ENCODE results near the gene ST6GALNAC4. TPM values are rescaled to one million over a fixed set of nuclear protein-coding genes. Genes with fewer than 3 reads are reported as not detected.

The ST6GALNAC4 gene
- polyA plus RNA-seq, 1 donor (not counting 4 experiments of a cell fraction or from before 2014, with no cell fraction given), result 5.8 TPM

DNA sequence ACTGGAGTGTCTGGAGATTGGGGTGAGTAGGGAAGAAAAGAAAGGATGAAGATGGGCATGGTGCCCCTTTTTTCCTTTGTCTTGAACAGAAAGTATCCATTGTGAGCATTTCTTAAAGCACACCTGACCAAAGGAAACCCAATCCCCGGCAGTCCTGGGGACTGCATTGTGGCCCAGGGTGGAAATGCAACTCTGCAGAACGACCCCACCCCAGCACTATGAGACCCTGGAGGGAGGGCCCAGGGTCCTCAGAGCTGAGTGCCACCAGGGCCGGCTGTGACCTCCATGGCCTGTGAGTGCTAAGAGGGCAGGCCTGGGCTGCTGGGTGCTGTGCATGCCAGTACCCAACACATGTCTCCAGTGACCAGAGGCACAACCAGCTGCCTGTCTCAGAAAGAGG is 45.4 kb upstream of the ST6GALNAC4 start:
- no peak overlapping the region for H3K27ac ChIP-seq (ENCODE audit: control insufficient read depth, insufficient read depth, low read length)

DNA sequence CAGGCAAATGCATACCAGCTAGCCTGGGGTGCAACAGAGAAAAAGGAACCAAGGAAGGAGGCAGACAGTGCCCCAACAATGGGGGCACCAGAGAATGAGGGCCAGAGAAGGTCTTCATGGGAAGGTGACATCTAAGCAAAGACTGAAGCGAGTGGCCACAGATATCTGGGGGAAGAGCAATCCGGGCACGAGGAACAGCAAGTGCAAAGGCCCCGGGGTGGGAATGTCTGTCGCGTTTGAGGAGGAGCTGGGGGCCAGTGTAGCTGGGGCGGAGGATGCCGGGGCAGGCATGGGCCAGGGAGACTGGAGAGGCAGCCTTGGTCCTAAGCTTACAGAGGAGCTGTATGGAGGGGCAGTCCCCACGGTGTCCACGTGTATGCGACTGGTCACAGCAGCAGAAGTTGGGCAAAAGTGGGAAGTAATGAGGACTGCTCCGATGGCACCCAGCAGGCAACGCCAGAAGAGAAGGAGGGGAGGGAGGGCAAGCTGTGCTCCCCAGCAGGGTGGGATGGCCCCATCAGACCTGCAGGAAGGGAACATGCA is 44.8 kb upstream of the ST6GALNAC4 start:
- dilution Hi-C loops (cut with MboI; ENCODE audit: extremely low pct_ligation_motif_present, low sequenced_read_pairs), result no loop called here
- no peak overlapping the region for H3K4me3 ChIP-seq (ENCODE audit: control insufficient read depth in 2 of 3, extremely low read depth in 1 of 3, insufficient read depth in 2 of 3, low read depth in 1 of 3, low read length in 3 of 3)
- H3K27ac ChIP-seq (ENCODE audit: control insufficient read depth, insufficient read depth, low read length), result no peak overlapping the region
- H3K79me2 ChIP-seq (ENCODE audit: control insufficient read depth, insufficient read depth, low read length), result no peaks in the 10 kb centered on the region
- peaks cover 0 to 3% of the 10 kb centered on the region in 2 experiments for H3K36me3 ChIP-seq (ENCODE audit: control insufficient read depth in 2 of 2, extremely low read depth in 1 of 2, insufficient read depth in 2 of 2, low read length in 2 of 2)
- H3K4me2 ChIP-seq (ENCODE audit: control insufficient read depth, extremely low read depth, insufficient read depth, low read depth, low read length), result no peak overlapping the region
- no peak overlapping the region for H3K9ac ChIP-seq (ENCODE audit: control insufficient read depth, extremely low read depth, insufficient read depth, low read length)
- H3K9me1 ChIP-seq (ENCODE audit: control insufficient read depth, extremely low read depth, insufficient read depth, low read length), result no peaks in the 10 kb centered on the region
- no peaks in the 10 kb centered on the region for H3K27me3 ChIP-seq (ENCODE audit: control insufficient read depth, extremely low read depth, insufficient read depth, low read length)
- no peak for DNase-seq (ENCODE audit: low read depth, low spot score)
- peaks cover 32% of the 10 kb centered on the region for H3K4me1 ChIP-seq (ENCODE audit: control insufficient read depth, extremely low read depth, insufficient read depth, low read length)
- no peak for FAIRE-seq
- no peaks in the 10 kb centered on the region for H3K9me3 ChIP-seq (ENCODE audit: control insufficient read depth, low read depth, low read length)
- TF ChIP-seq EZH2 (IDR thresholded peaks at IDR 0.05; ENCODE audit: low read length), result no peak
- TF ChIP-seq, protein P1, sequence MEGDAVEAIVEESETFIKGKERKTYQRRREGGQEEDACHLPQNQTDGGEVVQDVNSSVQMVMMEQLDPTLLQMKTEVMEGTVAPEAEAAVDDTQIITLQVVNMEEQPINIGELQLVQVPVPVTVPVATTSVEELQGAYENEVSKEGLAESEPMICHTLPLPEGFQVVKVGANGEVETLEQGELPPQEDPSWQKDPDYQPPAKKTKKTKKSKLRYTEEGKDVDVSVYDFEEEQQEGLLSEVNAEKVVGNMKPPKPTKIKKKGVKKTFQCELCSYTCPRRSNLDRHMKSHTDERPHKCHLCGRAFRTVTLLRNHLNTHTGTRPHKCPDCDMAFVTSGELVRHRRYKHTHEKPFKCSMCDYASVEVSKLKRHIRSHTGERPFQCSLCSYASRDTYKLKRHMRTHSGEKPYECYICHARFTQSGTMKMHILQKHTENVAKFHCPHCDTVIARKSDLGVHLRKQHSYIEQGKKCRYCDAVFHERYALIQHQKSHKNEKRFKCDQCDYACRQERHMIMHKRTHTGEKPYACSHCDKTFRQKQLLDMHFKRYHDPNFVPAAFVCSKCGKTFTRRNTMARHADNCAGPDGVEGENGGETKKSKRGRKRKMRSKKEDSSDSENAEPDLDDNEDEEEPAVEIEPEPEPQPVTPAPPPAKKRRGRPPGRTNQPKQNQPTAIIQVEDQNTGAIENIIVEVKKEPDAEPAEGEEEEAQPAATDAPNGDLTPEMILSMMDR (optimal IDR thresholded peaks at IDR 0.05 in 1 of 3, IDR thresholded peaks at IDR 0.05 in 1 of 3, conservative IDR thresholded peaks at IDR 0.05 in 1 of 3; ENCODE audit: extremely low read depth in 1 of 3, insufficient read depth in 2 of 3, low read length in 3 of 3), result no peak
- H2AFZ ChIP-seq (ENCODE audit: control insufficient read depth, low read length), result no peak overlapping the region
- H4K20me1 ChIP-seq (ENCODE audit: control insufficient read depth, extremely low read depth, insufficient read depth, low read length), result no peaks in the 10 kb centered on the region

More for the DNA sequence above, 45.4 kb upstream of the ST6GALNAC4 start:
- no peak overlapping the region for H3K4me3 ChIP-seq (ENCODE audit: control insufficient read depth in 2 of 3, extremely low read depth in 1 of 3, insufficient read depth in 2 of 3, low read depth in 1 of 3, low read length in 3 of 3)
- TF ChIP-seq, protein P1 (optimal IDR thresholded peaks at IDR 0.05 in 1 of 3, IDR thresholded peaks at IDR 0.05 in 1 of 3, conservative IDR thresholded peaks at IDR 0.05 in 1 of 3; ENCODE audit: extremely low read depth in 1 of 3, insufficient read depth in 2 of 3, low read length in 3 of 3), result no peak
- no peak for TF ChIP-seq EZH2 (IDR thresholded peaks at IDR 0.05; ENCODE audit: low read length)
- H3K9ac ChIP-seq (ENCODE audit: control insufficient read depth, extremely low read depth, insufficient read depth, low read length), result no peak overlapping the region
- H3K9me3 ChIP-seq (ENCODE audit: control insufficient read depth, low read depth, low read length), result no peaks in the 10 kb centered on the region
- H3K79me2 ChIP-seq (ENCODE audit: control insufficient read depth, insufficient read depth, low read length), result peaks cover 4% of the 10 kb centered on the region
- H4K20me1 ChIP-seq (ENCODE audit: control insufficient read depth, extremely low read depth, insufficient read depth, low read length), result no peaks in the 10 kb centered on the region
- H3K27me3 ChIP-seq (ENCODE audit: control insufficient read depth, extremely low read depth, insufficient read depth, low read length), result no peaks in the 10 kb centered on the region
- peaks cover 0 to 3% of the 10 kb centered on the region in 2 experiments for H3K36me3 ChIP-seq (ENCODE audit: control insufficient read depth in 2 of 2, extremely low read depth in 1 of 2, insufficient read depth in 2 of 2, low read length in 2 of 2)
- DNase-seq (ENCODE audit: low read depth, low spot score) (no peak), FAIRE-seq (no peak)
- peaks cover 38% of the 10 kb centered on the region for H3K4me1 ChIP-seq (ENCODE audit: control insufficient read depth, extremely low read depth, insufficient read depth, low read length)
- dilution Hi-C loops (cut with MboI; ENCODE audit: extremely low pct_ligation_motif_present, low sequenced_read_pairs), result no loop called here
- no peak overlapping the region for H2AFZ ChIP-seq (ENCODE audit: control insufficient read depth, low read length)
- no peaks in the 10 kb centered on the region for H3K9me1 ChIP-seq (ENCODE audit: control insufficient read depth, extremely low read depth, insufficient read depth, low read length)
- no peak overlapping the region for H3K4me2 ChIP-seq (ENCODE audit: control insufficient read depth, extremely low read depth, insufficient read depth, low read depth, low read length)
